DND-41 (cell line): Measurements from ENCODE around the gene SYT15.

Experiments used
- ATAC-seq: fragments of 200-7000 bp; cut with Tn5 transposase; 3 replicates; pipeline ENCODE4 v1.9.1; 2021; ENCODE audit warnings: low read depth; ENCODE audit not compliant: insufficient read depth
- DNase-seq: peaks from one replicate; pipeline ENCODE4 v3.0.0-alpha.2; 2020
- H2AFZ ChIP-seq: 2 replicates; pipeline ENCODE4 v1.6.0; 2012; ENCODE audit warnings: low read depth, low read length
- H3K27ac ChIP-seq: 2 replicates; pipeline ENCODE4 v1.5.1; 2012; ENCODE audit warnings: low read length, inconsistent platforms
- H3K27me3 ChIP-seq: fragments of 200-600 bp; sonication (generic); 2 replicates; pipeline ENCODE4 v1.6.0; 2012; ENCODE audit warnings: low read length, mild to moderate bottlenecking, inconsistent platforms; ENCODE audit not compliant: insufficient read depth, poor library complexity
- H3K36me3 ChIP-seq: 2 replicates; pipeline ENCODE4 v1.5.1; 2012; ENCODE audit warnings: low read length, inconsistent platforms; ENCODE audit not compliant: insufficient read depth
- H3K4me1 ChIP-seq: 2 replicates; pipeline ENCODE4 v1.5.1; 2012; ENCODE audit warnings: mild to moderate bottlenecking, low read length; ENCODE audit not compliant: insufficient read depth
- H3K4me2 ChIP-seq: 2 replicates; pipeline ENCODE4 v1.6.0; 2012; ENCODE audit warnings: mild to moderate bottlenecking, moderate library complexity, low read length, inconsistent platforms; ENCODE audit not compliant: insufficient read depth
- H3K4me3 ChIP-seq, 2 experiments: fragments of 200-600 bp in 1 of 2; shearing (Covaris generic) in 1 of 2; 2 replicates each; pipeline ENCODE4 v1.5.1; 2012 to 2016; ENCODE audit warnings: inconsistent platforms in 2 of 2, low read length in 2 of 2, mild to moderate bottlenecking in 2 of 2, low read depth in 1 of 2, moderate library complexity in 1 of 2
- H3K79me2 ChIP-seq: 2 replicates; pipeline ENCODE4 v1.6.0; 2012; ENCODE audit warnings: low read length, inconsistent platforms; ENCODE audit not compliant: insufficient read depth
- H3K9ac ChIP-seq: 2 replicates; pipeline ENCODE4 v1.6.0; 2012; ENCODE audit warnings: low read depth, mild to moderate bottlenecking, inconsistent platforms, low read length, moderate library complexity
- H3K9me3 ChIP-seq: 2 replicates; pipeline ENCODE4 v1.5.1; 2012; ENCODE audit warnings: low read length, moderate library complexity, mild to moderate bottlenecking, inconsistent platforms; ENCODE audit not compliant: insufficient read depth, severe bottlenecking
- H4K20me1 ChIP-seq: 2 replicates; pipeline ENCODE4 v1.6.0; 2012; ENCODE audit warnings: low read length; ENCODE audit not compliant: insufficient read depth
- CTCF ChIP-seq: IDR thresholded peaks from 2 replicates; pipeline ENCODE4 v1.5.1; 2012; ENCODE audit warnings: borderline replicate concordance, low read length, moderate library complexity, mild to moderate bottlenecking; ENCODE audit not compliant: poor library complexity, severe bottlenecking; ENCODE audit errors: extremely low read depth
- EZH2 ChIP-seq: IDR thresholded peaks from 3 replicates; pipeline ENCODE4 v1.6.1; 2012; ENCODE audit warnings: borderline replicate concordance, low read depth, mild to moderate bottlenecking, moderate library complexity, low read length, inconsistent platforms; ENCODE audit not compliant: severe bottlenecking

Gene SYT15

GRCh38 chr10:46544989-46545791, 33.7 kb upstream of the SYT15 start:
- no peak overlapping the region for H3K4me2 ChIP-seq

GRCh38 chr10:46545861-46546590, 32.9 kb upstream of the SYT15 start:
- Histone ChIP-seq H2AFZ (no peak overlapping the region), H3K4me1 (no peaks in the 10 kb centered on the region), H3K36me3 (no peaks in the 10 kb centered on the region), H4K20me1 (no peaks in the 10 kb centered on the region), H3K9me3 (no peaks in the 10 kb centered on the region), H3K27me3 (peaks cover 15% of the 10 kb centered on the region), H3K79me2 (no peaks in the 10 kb centered on the region), H3K9ac (no peak overlapping the region), H3K4me3 (no peak overlapping the region), H3K27ac (no peak overlapping the region), H3K4me2 (no peak overlapping the region)
- no peak for TF ChIP-seq CTCF
- TF ChIP-seq EZH2 = no peak
- ATAC-seq (no peak), DNase-seq (no peak)

More at GRCh38 chr10:46544989-46545791, 33.7 kb upstream of the SYT15 start:
- peak; percentile 45 for TF ChIP-seq CTCF
- TF ChIP-seq EZH2 = no peak
- peaks cover 15% of the 10 kb centered on the region for H3K27me3 ChIP-seq
- peak; percentile 45; the same call in 1 of the 3 replicates for ATAC-seq
- DNase-seq = no peak
- no peaks in the 10 kb centered on the region for H3K79me2 ChIP-seq
- no peaks in the 10 kb centered on the region for H3K36me3 ChIP-seq
- no peak overlapping the region for H2AFZ ChIP-seq
- H3K4me3 ChIP-seq = no peak overlapping the region
- no peaks in the 10 kb centered on the region for H3K4me1 ChIP-seq
- no peaks in the 10 kb centered on the region for H3K9me3 ChIP-seq
- no peaks in the 10 kb centered on the region for H4K20me1 ChIP-seq
- no peak overlapping the region for H3K9ac ChIP-seq
- no peak overlapping the region for H3K27ac ChIP-seq

GRCh38 chr10:46546591-46547540, 32.1 kb upstream of the SYT15 start:
- H3K4me2 ChIP-seq = no peak overlapping the region
- ATAC-seq = no peak
- H3K9me3 ChIP-seq = no peaks in the 10 kb centered on the region
- TF ChIP-seq EZH2 (no peak), CTCF (no peak)
- no peak overlapping the region for H3K4me3 ChIP-seq
- no peak overlapping the region for H3K9ac ChIP-seq
- no peaks in the 10 kb centered on the region for H3K79me2 ChIP-seq
- H3K27me3 ChIP-seq = peaks cover 17% of the 10 kb centered on the region
- H3K27ac ChIP-seq = no peak overlapping the region
- H2AFZ ChIP-seq = no peak overlapping the region
- H3K36me3 ChIP-seq = no peaks in the 10 kb centered on the region
- DNase-seq = peak; percentile 4
- no peaks in the 10 kb centered on the region for H3K4me1 ChIP-seq
- no peaks in the 10 kb centered on the region; the same call in 1 of the 2 replicates for H4K20me1 ChIP-seq
